ENCODE results near the gene ARVCF.
"Not testable (repeated sequence)": the region's sequence is repeated elsewhere in the genome, so short reads cannot be mapped to it uniquely, and the experiment has no call there.

Gene ARVCF

GRCh38 chr22:19931514-19931913, 85.1 kb downstream of the ARVCF start:
- DNase-seq: no peak

- DNase-seq: no peak
Measured at GRCh38 chr22:19930551-19931486, 85.8 kb downstream of the ARVCF start.

GRCh38 chr22:19929586-19930550, 86.8 kb downstream of the ARVCF start:
- no peak for DNase-seq

- no peak for DNase-seq
Measured at GRCh38 chr22:19928207-19928606, 88.4 kb downstream of the ARVCF start.

GRCh38 chr22:19927696-19928095, 88.9 kb downstream of the ARVCF start:
- DNase-seq: no peak

GRCh38 chr22:19926028-19926427, 90.6 kb downstream of the ARVCF start:
- DNase-seq: not testable (repeated sequence)

GRCh38 chr22:19923914-19924513, 92.6 kb downstream of the ARVCF start:
- DNase-seq: no peak

GRCh38 chr22:19921544-19922081, 95.0 kb downstream of the ARVCF start:
- DNase-seq: no peak

Data from SHP77 treated with DMSO at 0.1 percent for 48 hours (cell line).